Heart left ventricle (tissue), 13 donors: Measurements from ENCODE around the gene TNS3.

Experiments
- CTCF ChIP-seq, 12 donors: fragments of 200-600 bp; sonication (generic) in 4 of 12; IDR thresholded peaks; one replicate each; pipeline versions ENCODE4 v1.5.0 to v1.8.0; 2018 to 2022; ENCODE audit warnings: antibody characterized with exemption in 12 of 12, mild to moderate bottlenecking in 5 of 12
- POLR2A ChIP-seq, 2 donors: fragments of 450-650 bp; IDR thresholded peaks; one replicate each; pipeline ENCODE4 v1.6.1; 2017; ENCODE audit warnings: antibody characterized with exemption in 2 of 2, mild to moderate bottlenecking in 2 of 2, moderate library complexity in 2 of 2
- donor health status: ischemic (EF 13 %, LVEDD 7.1; RV severe dilation, severe dysfunction).
- donor health status: DM: no; HTN: yes; CAD: no.
- donor health status: DM: no; HTN: no; CAD: no.
- donor health status: ischemic (EF 25% LVEDD 6.9; RV normal size, moderate dysfunction).
- donor health status: ischemic (EF 25% LVEDD 5.7; RV mildly dilated, moderate dysfunction).
- donor health status: ischemic (EF 35%, LVEDD 5.7; RV mildly dilated, moderate dysfunction).
- donor health status: nonischemic (EF 11% LVEDD 7.7; RV severe dilation, severe dysfunction).
- donor health status: DM: yes; HTN: yes; CAD: no.
- donor health status: PGD.
- donor health status: ischemic (EF 29% LVEDD 5.4; RV normal size, mild dysfunction).
- donor health status: nonischemic (EF 23%, LVEDD 6.1; RV moderate dilation, normal function).

GRCh38 chr7:47288060-47288459, 293.9 kb downstream of the TNS3 start:
- no peak for TF ChIP-seq CTCF (IDR thresholded peaks at IDR 0.05)
- no peak for TF ChIP-seq POLR2A (IDR thresholded peaks at IDR 0.05)
